NCI-H1048 (cell line): Measurements from ENCODE around the gene SENP3.
"Not testable (repeated sequence)": the region's sequence is repeated elsewhere in the genome, so short reads cannot be mapped to it uniquely, and the experiment has no call there.

Experiments
- DNase-seq: peaks from one replicate; lab custom pipeline; 2025; lab: John Stamatoyannopoulos, UW

Gene SENP3

GRCh38 chr17:7597561-7597960 lies 35.8 kb downstream of the SENP3 start:
- not testable (repeated sequence) for DNase-seq

- DNase-seq, result no peak
Observed at GRCh38 chr17:7606280-7606679, 44.6 kb downstream of the SENP3 start.

GRCh38 chr17:7610641-7611040 lies 48.9 kb downstream of the SENP3 start:
- DNase-seq, result no peak

GRCh38 chr17:7611635-7612293 lies 50.0 kb downstream of the SENP3 start:
- DNase-seq, result no peak

- DNase-seq, result no peak
Observed at GRCh38 chr17:7612294-7612640, 50.5 kb downstream of the SENP3 start.

- DNase-seq, result no peak
Observed at GRCh38 chr17:7613769-7614424, 52.2 kb downstream of the SENP3 start.

- DNase-seq, result peak; percentile 99
Observed at GRCh38 chr17:7614425-7615264, 52.9 kb downstream of the SENP3 start, which contains the start of gene FXR2. FXR2 (minus strand) TSS chr17:7614897; CDS start chr17:7614532, 365 bp downstream.

- DNase-seq, result no peak
Observed at GRCh38 chr17:7615265-7615747, 53.6 kb downstream of the SENP3 start.

GRCh38 chr17:7618608-7619007 lies 56.9 kb downstream of the SENP3 start:
- DNase-seq, result no peak

GRCh38 chr17:7620835-7621234 lies 59.1 kb downstream of the SENP3 start:
- no peak for DNase-seq
